ENCODE results near the gene DNPEP.

DNPEP gene

DNA sequence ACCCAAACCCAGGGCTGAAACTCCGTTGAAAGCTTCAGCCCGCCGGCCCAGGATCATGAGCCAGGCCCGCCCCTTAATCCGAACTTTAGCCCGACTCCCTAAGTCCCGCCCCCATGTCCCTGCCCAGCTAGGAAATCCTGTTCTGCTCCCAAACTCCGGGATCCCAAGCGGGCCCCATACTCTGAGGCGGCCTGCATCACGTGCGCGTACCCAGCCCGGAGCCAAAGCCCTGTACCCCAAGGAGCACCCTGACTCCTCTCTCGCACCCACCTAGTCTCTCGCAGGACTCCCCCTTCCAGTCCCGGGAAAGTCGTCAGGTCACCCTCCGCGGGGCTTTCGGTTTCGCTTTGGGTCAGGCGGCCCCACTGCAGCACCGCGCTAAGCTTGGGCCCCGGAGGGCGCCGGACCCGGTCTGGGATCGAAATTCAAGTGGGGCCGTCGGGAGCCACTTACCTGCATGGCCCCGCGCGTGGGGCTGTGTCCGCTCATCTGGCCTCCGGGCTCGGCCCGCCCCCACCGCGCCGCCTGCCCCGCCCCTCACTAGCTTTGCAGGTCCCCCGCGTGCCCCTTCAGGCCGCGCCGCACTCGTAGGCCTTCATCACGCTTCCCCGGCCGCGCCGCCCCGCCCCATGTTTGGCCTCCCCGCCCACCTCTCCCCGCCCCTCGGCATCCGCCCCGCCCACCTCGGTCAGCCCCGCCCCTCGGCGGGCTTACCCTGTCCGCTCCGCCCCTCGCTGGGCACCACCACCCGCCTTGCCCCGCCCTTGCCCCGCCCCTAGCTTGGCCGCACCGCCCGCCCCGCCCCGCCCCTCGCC, at the start of gene DNPEP:
DNPEP (minus strand) TSS at position 607 of the 815 bp plus-strand sequence; CDS start at position 489, 118 bp downstream.
- FAIRE-seq (no peak), DNase-seq (ENCODE audit: low spot score) (peak; percentile 81)

DNA sequence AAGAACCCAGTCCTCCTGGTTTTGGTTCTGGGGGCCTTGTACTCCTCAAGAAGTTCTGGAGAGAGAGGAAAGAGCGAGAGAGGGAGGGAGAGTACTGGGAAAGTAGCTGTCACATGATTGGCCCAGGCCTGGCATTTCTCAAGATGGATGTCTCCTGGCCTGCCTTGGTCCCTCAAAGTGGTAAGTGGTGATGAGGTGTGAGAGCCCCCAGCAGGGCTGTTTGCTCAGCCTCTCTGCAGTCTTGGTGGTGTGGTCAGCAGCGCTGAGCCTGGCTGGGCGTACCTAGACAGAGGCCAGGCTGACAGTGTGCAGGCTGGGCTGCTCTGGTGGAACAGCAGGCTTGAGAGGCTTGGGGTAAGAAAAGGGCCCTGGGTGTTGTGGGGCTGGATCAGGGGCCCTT, 49.4 kb upstream of the DNPEP start:
- no peak for FAIRE-seq
- DNase-seq (ENCODE audit: low spot score): no peak

DNA sequence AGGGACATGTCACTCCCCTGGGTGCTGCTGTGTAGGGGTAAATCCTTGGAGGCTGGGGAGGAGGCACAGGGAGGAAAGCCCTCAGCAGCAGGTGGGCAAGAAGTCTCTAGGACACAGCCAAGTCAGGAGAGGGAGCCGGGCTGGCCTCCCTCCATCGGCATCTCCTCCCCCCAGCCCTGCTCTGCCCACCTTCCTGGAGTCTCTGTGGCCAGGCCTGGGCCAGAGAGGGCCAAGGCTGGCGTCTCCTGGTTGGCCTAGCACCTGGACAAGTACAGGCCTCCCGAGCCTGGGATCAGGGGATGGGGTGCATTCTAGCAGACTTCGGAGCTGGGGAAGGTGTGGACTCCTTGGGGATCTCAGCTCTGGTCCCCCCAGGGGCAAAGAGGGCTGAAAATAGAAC, 48.8 kb upstream of the DNPEP start:
- FAIRE-seq: no peak
- no peak for DNase-seq (ENCODE audit: low spot score)

DNA sequence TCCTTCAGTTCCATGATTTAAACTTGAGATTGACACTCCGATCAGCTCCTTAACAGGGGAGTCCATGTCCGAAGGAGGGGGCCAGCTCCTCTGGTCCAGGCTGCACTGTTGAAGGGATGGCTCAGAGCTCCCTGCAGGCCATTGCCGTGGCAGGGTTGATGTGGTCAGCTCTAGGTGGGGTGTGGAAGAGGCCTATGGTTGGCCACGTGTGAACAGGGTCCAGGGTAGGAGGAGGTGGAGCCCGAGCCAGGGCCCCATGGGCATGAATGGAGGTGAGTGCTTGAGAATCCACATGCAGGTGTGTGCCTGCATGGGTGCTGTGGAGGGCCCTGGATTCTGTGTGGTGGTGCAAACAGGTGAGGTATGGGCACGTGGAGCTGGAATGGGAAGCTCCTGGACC, 48.0 kb upstream of the DNPEP start:
- DNase-seq (ENCODE audit: low spot score) (no peak), FAIRE-seq (no peak)

DNA sequence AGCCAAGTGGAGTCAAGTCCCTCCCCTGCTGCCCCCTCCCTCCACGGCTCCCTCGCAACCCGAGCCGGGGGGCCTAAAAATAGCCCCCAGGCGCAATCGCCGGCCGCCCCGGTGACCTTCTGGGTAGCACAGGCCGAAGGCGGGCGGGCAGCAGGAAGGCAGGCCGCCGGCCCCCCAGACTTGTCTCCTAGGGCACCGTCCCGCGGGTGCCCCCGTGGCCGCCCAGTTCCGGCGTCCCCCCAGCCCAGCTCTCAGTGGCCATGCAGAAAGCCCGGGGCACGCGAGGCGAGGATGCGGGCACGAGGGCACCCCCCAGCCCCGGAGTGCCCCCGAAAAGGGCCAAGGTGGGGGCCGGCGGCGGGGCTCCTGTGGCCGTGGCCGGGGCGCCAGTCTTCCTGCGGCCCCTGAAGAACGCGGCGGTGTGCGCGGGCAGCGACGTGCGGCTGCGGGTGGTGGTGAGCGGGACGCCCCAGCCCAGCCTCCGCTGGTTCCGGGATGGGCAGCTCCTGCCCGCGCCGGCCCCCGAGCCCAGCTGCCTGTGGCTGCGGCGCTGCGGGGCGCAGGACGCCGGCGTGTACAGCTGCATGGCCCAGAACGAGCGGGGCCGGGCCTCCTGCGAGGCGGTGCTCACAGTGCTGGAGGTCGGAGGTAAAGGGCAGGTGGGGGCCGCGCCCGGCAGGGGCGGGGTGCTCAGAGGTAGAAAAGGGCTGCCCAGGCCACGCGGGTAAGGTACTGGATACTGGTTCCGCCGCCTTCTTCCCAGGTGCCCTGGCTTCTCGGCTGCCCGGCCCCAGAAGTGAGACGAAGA, 47.2 kb upstream of the DNPEP start, which contains the start of gene SPEG:
SPEG (plus strand) TSS at position 126 of the 808 bp plus-strand sequence; CDS start at position 261, 135 bp downstream.
- FAIRE-seq (no peak), DNase-seq (ENCODE audit: low spot score) (no peak)

DNA sequence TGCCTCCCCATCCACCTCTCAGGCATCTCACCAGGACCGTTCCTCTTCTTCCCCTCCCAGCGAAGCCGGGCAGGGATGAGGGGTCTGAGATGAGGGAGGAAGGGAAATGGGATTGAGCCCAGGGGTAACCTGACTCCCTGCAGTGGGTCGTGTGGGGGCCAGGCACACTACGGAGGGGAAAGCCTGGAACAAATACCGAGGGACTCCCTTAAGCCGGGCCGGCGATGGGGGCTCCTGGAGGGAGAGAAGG, 46.7 kb upstream of the DNPEP start:
- FAIRE-seq (no peak), DNase-seq (ENCODE audit: low spot score) (no peak)

DNA sequence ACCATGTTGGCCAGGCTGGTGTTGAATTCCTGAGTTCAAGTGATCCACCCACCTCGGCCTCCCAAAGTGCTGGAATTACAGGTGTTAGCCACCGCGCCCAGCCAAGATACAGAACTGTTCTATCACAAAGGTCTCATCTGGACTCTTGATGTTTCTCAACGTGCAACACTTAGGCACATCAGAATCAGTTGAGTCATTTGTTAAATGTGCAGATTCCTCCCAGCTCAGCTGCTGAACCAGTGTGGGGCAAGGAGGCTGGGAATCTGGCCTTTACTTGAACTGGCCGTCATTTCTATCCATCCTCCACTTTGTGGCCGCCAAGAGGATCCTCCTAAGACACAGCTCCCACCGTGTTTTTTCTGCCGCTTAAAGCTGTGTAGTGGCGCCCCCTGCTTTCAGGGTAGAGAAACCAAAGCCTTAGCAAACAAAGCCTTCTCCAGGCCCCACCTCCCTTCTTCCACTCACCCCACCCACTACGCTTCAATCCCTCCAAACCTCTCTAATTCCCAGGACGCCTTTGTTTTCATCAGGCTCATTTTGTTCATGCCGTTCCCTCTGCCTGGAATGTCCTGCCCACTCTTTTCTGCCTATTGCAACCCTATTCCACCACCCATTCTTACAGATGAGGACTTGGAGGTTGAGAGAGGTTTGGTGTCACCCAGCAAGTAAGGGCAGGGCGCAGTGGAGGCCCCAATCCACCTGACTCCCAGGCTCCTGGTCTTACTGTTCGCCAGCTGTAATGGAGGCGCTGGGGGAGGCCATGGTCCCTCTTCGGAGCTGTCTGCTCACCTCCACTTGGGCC, 46.2 kb upstream of the DNPEP start:
- FAIRE-seq (no peak), DNase-seq (ENCODE audit: low spot score) (no peak)

DNA sequence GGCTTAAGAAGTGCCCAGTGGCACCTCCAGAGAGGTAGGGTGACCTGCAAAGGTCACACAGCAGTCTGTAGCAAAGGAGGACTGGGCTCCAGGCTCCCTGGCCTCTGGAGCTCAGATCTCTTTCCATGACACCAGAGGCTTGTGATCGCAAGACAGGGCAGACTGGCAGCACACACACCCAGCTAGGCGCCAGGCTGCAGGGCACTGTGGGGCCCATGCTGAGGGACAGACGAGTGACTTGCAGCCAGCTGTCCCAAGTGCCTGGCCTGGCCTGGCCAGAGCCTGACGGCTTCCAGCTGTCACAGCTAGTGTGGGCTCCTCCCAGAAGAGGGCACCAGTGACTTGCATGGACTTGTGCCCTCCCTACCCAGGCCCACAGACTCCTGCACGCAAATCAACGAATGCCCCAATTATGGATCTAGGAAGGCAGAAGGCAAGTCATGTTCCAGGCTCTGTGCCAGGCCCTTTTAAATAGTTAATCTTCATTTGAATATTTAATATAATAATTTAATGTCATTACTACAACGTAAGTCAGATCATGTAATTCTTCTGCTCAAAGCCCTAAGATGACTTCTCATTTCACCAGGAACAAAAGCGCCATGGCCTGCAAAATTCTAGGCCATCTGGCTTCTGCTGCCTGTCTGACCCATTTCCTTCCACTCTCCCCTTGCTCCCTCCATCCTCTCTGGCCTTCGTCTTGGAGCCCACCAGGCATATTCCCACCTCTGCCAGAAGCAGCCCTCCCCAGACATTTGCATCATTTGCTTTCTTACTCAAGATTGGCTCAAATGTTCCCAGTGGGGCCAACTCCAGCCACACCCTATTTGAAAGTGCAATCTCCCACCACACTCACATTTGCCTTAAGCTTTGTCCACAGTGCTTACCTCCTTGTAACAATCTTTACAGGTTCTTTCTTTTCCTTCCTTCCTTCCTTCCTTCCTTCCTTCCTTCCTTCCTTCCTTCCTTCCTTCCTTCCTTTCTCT, 43.2 kb upstream of the DNPEP start:
- no peak for DNase-seq (ENCODE audit: low spot score)
- no peak for FAIRE-seq

DNA sequence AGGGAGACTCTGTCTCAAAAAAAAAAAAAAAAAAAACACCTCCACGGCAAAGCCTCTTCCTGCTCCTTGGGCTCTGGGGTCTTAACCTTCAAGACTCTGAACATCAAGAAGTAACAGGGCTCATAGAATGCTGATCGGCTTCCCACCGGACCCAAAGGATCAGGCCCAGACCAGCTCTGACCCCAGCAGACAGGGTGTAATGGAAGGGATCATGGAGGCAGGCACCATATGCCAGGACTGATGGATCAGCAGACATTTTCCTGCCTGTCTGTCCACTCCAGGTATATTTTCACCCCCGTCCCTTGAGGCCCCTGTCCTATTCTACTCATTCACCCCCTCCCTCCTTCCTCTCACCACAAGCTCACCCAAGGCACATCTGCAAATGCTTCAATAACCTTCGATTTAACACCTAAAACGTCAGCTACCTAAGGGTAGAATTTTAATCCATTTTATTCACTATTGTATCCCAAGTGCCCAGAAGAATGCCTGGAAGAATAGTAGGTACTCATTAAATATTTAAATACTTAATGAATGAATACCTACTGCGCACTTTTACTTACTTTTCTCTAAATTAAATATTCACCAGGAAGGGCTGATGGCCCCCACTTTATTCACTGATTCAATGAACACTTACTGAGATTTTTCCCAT, 42.4 kb upstream of the DNPEP start:
- no peak for DNase-seq (ENCODE audit: low spot score)
- no peak for FAIRE-seq

DNA sequence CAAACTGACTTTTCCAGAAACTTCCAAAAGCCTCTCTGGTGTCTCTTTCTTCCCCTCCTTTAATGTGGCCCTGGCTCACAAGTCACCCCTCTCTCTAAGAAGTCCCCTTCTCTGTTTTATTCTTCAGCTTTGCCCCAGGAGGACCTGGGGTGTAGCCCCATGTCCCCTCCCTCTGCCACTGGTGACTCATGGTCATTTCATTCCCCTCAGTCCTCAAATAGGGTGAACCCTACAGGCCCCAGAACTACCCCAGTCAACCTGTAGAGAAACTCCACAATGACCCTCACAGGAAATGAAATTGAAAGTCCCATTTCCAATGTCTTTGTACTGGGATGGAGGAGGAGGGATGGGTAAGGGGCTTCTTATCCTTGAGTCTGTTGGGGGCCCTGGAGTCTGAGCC, 40.8 kb upstream of the DNPEP start:
- DNase-seq (ENCODE audit: low spot score) (no peak), FAIRE-seq (no peak)

DNA sequence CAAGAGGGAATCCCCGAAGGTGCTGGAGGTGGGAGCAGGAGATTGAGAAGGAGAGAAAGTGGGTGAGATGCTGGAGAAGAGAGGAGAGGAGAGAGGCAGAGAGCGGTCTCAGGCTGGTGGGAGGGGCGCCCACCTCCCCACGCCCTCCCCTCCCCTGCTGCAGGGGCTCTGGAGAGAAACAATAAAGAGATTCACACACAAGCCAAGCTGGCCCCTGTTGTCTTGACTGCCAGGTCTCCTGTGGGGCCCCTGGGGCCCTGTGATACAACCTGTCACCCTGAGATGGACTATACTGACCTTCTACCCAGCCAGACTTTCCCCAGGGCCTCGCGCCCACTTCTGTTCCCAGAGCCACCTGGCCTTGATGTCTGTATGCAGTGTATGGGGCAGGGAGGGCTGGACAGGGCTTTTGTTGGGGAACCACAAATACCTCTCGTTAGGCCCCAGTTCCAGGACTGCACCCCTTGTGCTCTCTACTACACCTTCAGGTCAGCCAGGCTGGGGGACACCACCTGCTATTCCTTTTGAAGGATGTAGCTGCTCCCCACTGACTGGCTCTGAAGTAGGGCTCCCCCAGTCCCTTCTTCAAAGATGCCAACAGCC, 38.9 kb upstream of the DNPEP start:
- FAIRE-seq (no peak), DNase-seq (ENCODE audit: low spot score) (no peak)

DNA sequence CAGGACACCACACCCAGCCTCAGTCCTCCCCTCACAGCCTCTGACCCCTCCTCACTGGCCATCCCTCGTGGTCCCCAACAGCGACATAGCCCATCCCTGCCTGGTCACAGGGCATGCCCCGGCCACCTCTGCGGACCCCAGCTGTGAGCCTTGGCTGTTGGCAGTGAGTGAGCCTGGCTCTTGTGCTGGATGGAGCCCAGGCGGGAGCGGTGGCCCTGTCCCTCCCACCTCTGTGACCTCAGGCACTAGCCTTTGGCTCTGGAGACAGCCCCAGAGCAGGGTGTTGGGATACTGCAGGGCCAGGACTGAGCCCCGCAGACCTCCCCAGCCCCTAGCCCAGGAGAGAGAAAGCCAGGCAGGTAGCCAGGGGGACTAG, 38.3 kb upstream of the DNPEP start:
- DNase-seq (ENCODE audit: low spot score) (no peak), FAIRE-seq (no peak)

DNA sequence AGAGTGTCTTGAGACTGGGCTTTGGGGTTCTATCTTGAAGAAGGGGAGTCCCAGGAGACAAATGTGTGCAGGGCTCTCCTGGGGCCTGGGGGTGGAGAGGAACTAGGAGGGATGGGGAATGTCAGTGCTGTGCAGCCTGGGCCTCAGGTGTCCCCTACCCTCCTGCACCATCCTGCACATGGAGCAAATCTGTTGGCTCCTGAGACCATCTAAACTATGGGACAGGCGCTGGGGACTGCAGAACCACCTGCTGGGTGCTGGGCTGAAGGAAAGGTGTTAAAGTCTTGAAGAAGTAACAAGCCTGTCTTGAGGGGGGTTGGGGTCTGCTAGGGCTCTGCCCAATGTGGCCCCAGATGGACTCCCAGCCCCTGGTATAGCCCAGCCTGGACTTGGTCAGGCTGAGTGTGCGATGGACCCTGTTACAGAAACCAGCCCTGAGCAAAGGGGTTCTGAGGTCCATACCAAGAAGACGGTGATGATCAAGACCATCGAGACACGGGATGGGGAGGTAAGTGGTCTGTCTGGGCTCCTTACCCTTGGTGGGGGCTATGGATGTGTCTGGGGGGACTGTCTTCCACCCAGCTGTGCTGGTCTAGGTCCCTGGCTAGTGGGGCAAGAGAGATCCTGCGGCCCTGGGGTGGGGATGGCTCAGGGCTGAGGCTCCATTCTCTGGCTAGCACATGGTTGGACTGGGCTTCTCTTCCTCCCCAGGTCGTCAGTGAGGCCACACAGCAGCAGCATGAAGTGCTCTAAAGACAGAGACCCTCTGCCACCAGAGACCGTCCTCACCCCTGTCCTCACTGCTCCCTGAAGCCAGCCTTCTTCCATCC, 37.7 kb upstream of the DNPEP start:
- FAIRE-seq: no peak
- no peak for DNase-seq (ENCODE audit: low spot score)

DNA sequence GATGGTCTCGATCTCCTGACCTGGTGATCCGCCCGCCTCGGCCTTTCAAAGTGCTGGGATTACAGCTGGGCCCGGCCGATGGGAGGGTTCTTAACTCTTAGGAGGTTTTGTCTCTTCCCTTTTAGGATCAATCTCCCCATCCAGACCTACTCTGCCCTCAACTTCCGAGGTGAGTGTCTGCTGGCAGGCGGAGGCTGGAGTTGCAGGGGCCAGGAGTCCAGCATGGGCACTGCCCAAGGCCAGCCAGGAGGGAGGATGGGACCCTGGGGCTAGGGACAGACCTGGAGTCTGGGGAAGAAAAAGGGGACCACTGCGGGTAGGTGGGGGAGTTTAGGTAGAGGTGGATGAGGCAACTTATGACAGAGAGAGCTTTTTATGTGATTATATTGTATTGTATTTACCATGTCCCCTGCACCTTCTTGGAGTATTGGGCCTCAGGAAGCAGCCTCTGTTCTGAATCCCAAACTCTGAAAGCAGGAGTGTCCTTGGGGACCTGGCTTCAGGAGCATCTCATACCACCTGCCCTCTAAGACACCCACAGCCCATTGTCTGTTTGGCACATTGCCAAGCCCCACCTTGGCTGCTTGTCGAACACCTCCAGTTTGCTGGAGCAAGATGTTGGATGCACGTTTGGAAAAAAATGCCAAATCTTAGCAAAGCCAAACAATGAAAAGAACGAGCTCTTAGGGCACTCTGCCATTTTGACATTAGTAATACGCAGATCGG, 36.1 kb upstream of the DNPEP start:
- FAIRE-seq: no peak
- DNase-seq (ENCODE audit: low spot score): no peak

DNA sequence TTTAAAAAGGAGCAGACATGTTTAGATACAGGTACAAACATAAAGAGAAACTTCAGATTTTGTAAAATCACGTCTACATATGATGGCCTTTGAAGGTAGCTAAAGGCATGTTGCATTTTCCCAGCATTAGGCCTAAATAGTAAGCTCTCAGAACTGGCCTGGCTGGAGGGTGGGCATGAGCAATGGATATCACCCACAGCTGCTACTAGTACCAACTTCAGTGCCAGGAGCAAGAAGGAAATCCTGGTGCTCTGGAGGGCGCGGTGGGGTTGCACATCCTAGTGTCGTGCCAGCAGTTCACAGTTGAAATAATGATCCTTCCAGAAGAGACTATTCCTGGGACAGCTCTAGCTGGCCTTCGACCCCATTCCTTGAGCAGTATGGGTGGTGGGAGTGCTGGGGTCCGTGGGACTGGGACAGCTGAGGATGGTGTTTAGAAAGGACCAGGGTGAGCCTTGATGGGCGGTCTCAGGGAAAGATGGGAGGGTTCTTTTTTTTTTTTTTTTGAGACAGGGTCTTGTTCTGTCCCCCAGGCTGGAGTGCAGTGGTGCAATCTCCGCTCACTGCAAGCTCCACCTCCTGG, 35.3 kb upstream of the DNPEP start:
- FAIRE-seq: no peak
- no peak for DNase-seq (ENCODE audit: low spot score)

DNA sequence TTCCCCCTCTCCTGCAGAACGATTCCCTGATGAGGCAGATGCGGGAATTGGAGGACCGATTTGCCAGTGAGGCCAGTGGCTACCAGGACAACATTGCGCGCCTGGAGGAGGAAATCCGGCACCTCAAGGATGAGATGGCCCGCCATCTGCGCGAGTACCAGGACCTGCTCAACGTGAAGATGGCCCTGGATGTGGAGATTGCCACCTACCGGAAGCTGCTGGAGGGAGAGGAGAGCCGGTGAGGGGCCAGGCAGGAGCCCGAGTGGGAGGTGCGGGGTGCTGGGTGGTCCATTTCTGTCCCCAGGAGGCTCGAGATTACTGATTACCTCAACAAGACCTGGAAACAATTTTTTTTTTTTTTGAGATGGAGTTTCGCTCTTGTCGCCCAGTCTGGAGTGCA, 33.6 kb upstream of the DNPEP start:
- FAIRE-seq (no peak), DNase-seq (ENCODE audit: low spot score) (no peak)

DNA sequence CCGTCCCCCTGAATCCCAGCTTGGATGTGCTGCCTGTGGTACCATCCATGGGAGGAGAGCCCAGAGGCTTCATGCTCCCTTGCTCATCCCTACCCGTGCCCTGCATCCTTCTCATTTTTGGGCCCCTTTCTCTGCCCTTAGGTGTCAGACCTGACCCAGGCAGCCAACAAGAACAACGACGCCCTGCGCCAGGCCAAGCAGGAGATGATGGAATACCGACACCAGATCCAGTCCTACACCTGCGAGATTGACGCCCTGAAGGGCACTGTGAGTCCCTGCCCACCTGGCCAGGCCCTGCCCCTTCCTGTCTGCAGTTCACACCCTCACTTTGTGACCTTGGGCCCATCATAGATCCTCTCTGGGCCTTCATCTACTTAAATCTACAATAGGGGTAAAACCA, 33.0 kb upstream of the DNPEP start:
- DNase-seq (ENCODE audit: low spot score) (no peak), FAIRE-seq (no peak)

All from RCC 7860 (cell line).